ENCODE data around the gene OSCP1.

- TF ChIP-seq, protein P1, sequence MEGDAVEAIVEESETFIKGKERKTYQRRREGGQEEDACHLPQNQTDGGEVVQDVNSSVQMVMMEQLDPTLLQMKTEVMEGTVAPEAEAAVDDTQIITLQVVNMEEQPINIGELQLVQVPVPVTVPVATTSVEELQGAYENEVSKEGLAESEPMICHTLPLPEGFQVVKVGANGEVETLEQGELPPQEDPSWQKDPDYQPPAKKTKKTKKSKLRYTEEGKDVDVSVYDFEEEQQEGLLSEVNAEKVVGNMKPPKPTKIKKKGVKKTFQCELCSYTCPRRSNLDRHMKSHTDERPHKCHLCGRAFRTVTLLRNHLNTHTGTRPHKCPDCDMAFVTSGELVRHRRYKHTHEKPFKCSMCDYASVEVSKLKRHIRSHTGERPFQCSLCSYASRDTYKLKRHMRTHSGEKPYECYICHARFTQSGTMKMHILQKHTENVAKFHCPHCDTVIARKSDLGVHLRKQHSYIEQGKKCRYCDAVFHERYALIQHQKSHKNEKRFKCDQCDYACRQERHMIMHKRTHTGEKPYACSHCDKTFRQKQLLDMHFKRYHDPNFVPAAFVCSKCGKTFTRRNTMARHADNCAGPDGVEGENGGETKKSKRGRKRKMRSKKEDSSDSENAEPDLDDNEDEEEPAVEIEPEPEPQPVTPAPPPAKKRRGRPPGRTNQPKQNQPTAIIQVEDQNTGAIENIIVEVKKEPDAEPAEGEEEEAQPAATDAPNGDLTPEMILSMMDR (IDR thresholded peaks at IDR 0.05; ENCODE audit: insufficient read depth, low read length): no peak
- TF ChIP-seq REST (IDR thresholded peaks at IDR 0.05; ENCODE audit: insufficient replicate concordance, low read depth): no peak
- no peak for TF ChIP-seq POLR2AphosphoS5 (IDR thresholded peaks at IDR 0.05; ENCODE audit: low read depth)
These were observed 69.5 kb downstream of the OSCP1 start for GRCh38 chr1:36380782-36381181.
